ENCODE data around the gene FGFR4. TPM values are rescaled to one million over a fixed set of nuclear protein-coding genes. Genes with fewer than 3 reads are reported as not detected.

FGFR4 gene
- total and polyA plus RNA-seq, 2 donors (not counting 1 experiment from before 2014, with no cell fraction given): 1.2 to 2.7 TPM

GRCh38 chr5:177131019-177131320 is 44.3 kb downstream of the FGFR4 start:
- DNase-seq (peak; percentile 19), ATAC-seq (ENCODE audit: low read depth) (no peak)
- no peak overlapping the region for H3K4me3 ChIP-seq (ENCODE audit: control extremely low read depth in 1 of 5, extremely low read depth in 1 of 5, insufficient read depth in 1 of 5, low read depth in 2 of 5, low read length in 4 of 5)
- no peak overlapping the region for H3K9ac ChIP-seq (ENCODE audit: low read length)
- Mint-ChIP-seq H3K27me3 (no peaks in the 10 kb centered on the region), H3K9me3 (ENCODE audit: insufficient read depth) (no peaks in the 10 kb centered on the region), H3K4me1 (peaks cover 38% of the 10 kb centered on the region), H3K4me3 (peak overlapping the region; percentile 65), H3K27ac (peak overlapping the region; percentile 90)
- CTCF ChIA-PET: interaction anchor here (9.5 kb wide), 1 partner anchor 18 kb away, joined by 89 read pairs; no protein-coding TSS in a partner anchor
- no peaks in the 10 kb centered on the region for H3K27me3 ChIP-seq (replicated peaks in 1 of 4; ENCODE audit: control extremely low read depth in 1 of 4, control insufficient read depth in 3 of 4, insufficient read depth in 4 of 4, low read length in 3 of 4)
- H3K27ac ChIP-seq (ENCODE audit: low read length in 2 of 2): no peak overlapping the region
- no peak overlapping the region for H3K4me2 ChIP-seq (replicated peaks; ENCODE audit: low read depth, low read length, poor library complexity, severe bottlenecking)
- POLR2A ChIA-PET: interaction anchor here (0.6 kb wide), 1 partner anchor 475 kb away, joined by 3 read pairs; no protein-coding TSS in a partner anchor
- intact Hi-C loops (cut with micrococcal nuclease): no loop called here
- H3K79me2 ChIP-seq (ENCODE audit: control insufficient read depth, insufficient read depth, low read length): no peaks in the 10 kb centered on the region
- H4K20me1 ChIP-seq (ENCODE audit: control insufficient read depth, insufficient read depth, low read length, poor library complexity, severe bottlenecking): no peaks in the 10 kb centered on the region
- no peak for TF ChIP-seq CTCF (IDR thresholded peaks at IDR 0.05)
- no peak for TF ChIP-seq EZH2 (IDR thresholded peaks at IDR 0.05; ENCODE audit: borderline replicate concordance, insufficient read depth, low read depth, low read length, poor library complexity, severe bottlenecking)
- H2AFZ ChIP-seq (ENCODE audit: insufficient read depth, low read depth, low read length, poor library complexity, severe bottlenecking): no peak overlapping the region
- peaks cover 14 to 33% of the 10 kb centered on the region in 2 donors for H3K4me1 ChIP-seq (ENCODE audit: control insufficient read depth in 2 of 2, insufficient read depth in 2 of 2, low read length in 2 of 2)
- H3K36me3 ChIP-seq (replicated peaks in 1 of 2; ENCODE audit: control extremely low read depth in 1 of 2, control insufficient read depth in 1 of 2, extremely low read depth in 1 of 2, insufficient read depth in 2 of 2, low read length in 1 of 2): peaks cover 0 to 10% of the 10 kb centered on the region in 2 experiments
- H3K9me3 ChIP-seq (ENCODE audit: control extremely low read depth in 1 of 3, control insufficient read depth in 2 of 3, insufficient read depth in 1 of 3, low read length in 2 of 3): peaks cover 0 to 2% (median 0%) of the 10 kb centered on the region in 3 donors
- WGBS (ENCODE audit: insufficient coverage): 78% methylated on average over 2 of the region's 2 CpGs

DNA sequence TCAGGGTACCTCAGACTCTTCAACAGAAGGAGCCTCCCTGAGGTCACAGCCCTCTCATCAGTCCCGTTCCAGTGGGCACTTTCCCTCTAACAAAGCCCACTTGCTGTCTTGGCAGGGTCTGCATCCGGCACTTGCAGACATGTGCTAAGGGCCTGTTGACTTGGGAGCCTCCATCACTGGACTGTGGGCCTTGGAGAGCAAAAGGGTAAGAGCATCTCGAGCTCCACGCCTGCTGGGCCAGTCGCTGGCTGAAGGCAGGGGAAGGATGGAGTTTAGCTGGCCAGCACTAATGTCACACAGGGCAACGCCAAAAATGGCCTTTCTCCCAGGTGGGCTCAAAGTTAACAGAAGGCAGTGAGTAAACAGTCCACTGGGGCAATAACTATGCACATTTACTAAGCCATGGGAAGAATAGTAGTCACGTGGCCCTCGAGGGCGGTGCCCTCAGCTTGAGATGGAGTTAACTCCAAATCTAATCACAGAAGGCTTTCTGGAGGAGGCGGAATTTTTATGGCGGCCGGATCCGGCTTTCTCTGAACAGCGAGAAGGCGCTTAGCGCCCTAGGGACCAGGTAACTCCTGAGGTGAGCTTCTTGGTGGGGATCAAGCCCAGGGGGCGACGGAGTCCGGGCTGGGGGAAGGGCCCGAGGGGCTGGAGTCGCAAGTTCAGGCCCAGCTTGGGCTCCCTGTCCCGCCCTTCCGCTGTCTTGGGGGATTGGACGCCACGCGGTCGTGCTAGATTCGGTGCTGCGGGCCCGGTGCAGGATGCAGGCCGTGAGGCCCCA is 44.8 kb downstream of the FGFR4 start:
- Mint-ChIP-seq H3K4me3 (peak overlapping the region; percentile 65), H3K9me3 (ENCODE audit: insufficient read depth) (no peaks in the 10 kb centered on the region), H3K27ac (peak overlapping the region; percentile 90), H3K4me1 (peaks cover 43% of the 10 kb centered on the region), H3K27me3 (no peaks in the 10 kb centered on the region)
- DNase-seq (peak; percentile 39), ATAC-seq (ENCODE audit: low read depth) (no peak)
- 98% methylated on average over 27 of the region's 31 CpGs for WGBS (ENCODE audit: insufficient coverage)
- ChIA-PET CTCF (interaction anchor here (1.1 to 9.5 kb wide), 3 partner anchors 7 to 468 kb away, joined by 3 to 89 read pairs (median 5); partner anchors contain the start of gene B4GALT7), POLR2A (no interaction called here)
- intact Hi-C loops (cut with micrococcal nuclease): loop anchor here (2.0 kb wide), 2 partner anchors 169 to 225 kb away; partner anchors contain the start of gene RGS14
- Histone ChIP-seq H3K4me3 (ENCODE audit: control extremely low read depth in 1 of 5, extremely low read depth in 1 of 5, insufficient read depth in 1 of 5, low read depth in 2 of 5, low read length in 4 of 5) (no peak overlapping the region), H3K36me3 (replicated peaks in 1 of 2; ENCODE audit: control extremely low read depth in 1 of 2, control insufficient read depth in 1 of 2, extremely low read depth in 1 of 2, insufficient read depth in 2 of 2, low read length in 1 of 2) (peaks cover 0 to 16% of the 10 kb centered on the region in 2 experiments), H3K27me3 (replicated peaks in 1 of 4; ENCODE audit: control extremely low read depth in 1 of 4, control insufficient read depth in 3 of 4, insufficient read depth in 4 of 4, low read length in 3 of 4) (no peaks in the 10 kb centered on the region), H4K20me1 (ENCODE audit: control insufficient read depth, insufficient read depth, low read length, poor library complexity, severe bottlenecking) (no peaks in the 10 kb centered on the region), H2AFZ (ENCODE audit: insufficient read depth, low read depth, low read length, poor library complexity, severe bottlenecking) (no peak overlapping the region), H3K27ac (ENCODE audit: low read length in 2 of 2) (no peak overlapping the region), H3K9ac (ENCODE audit: low read length) (no peak overlapping the region), H3K79me2 (ENCODE audit: control insufficient read depth, insufficient read depth, low read length) (peaks cover 4% of the 10 kb centered on the region), H3K4me1 (ENCODE audit: control insufficient read depth in 2 of 2, insufficient read depth in 2 of 2, low read length in 2 of 2) (peaks cover 20 to 39% of the 10 kb centered on the region in 2 donors), H3K4me2 (replicated peaks; ENCODE audit: low read depth, low read length, poor library complexity, severe bottlenecking) (no peak overlapping the region), H3K9me3 (ENCODE audit: control extremely low read depth in 1 of 3, control insufficient read depth in 2 of 3, insufficient read depth in 1 of 3, low read length in 2 of 3) (peaks cover 0 to 2% (median 0%) of the 10 kb centered on the region in 3 donors)
- no peak for TF ChIP-seq EZH2 (IDR thresholded peaks at IDR 0.05; ENCODE audit: borderline replicate concordance, insufficient read depth, low read depth, low read length, poor library complexity, severe bottlenecking)
- no peak for TF ChIP-seq CTCF (IDR thresholded peaks at IDR 0.05)

All from B cell (primary cell).